ENCODE results near the gene CTNND2.

CTNND2 gene

DNA sequence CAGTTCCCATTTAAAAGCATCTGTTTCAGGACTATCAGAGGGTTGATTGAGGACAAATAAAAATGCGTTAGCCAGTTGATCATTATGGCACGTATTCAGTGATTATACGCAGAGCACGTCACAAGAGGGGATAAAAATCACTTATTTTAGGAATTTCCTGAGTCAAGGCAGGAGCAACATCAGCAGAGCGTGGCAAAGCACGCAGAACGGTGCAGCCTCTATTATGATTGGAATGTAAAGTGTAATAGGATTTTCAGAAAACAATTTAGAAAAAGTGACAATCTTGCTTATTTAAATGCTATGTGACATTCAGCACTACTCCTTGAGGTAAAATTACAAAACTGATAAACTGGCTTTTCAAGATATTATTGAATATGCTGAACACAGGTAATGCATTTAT lies 729.7 kb downstream of the CTNND2 start:
- DNase-seq (ENCODE audit: low read depth): no peak
- H3K4me3 ChIP-seq (ENCODE audit: low read depth, low read length): no peak overlapping the region
- TF ChIP-seq, protein P1, sequence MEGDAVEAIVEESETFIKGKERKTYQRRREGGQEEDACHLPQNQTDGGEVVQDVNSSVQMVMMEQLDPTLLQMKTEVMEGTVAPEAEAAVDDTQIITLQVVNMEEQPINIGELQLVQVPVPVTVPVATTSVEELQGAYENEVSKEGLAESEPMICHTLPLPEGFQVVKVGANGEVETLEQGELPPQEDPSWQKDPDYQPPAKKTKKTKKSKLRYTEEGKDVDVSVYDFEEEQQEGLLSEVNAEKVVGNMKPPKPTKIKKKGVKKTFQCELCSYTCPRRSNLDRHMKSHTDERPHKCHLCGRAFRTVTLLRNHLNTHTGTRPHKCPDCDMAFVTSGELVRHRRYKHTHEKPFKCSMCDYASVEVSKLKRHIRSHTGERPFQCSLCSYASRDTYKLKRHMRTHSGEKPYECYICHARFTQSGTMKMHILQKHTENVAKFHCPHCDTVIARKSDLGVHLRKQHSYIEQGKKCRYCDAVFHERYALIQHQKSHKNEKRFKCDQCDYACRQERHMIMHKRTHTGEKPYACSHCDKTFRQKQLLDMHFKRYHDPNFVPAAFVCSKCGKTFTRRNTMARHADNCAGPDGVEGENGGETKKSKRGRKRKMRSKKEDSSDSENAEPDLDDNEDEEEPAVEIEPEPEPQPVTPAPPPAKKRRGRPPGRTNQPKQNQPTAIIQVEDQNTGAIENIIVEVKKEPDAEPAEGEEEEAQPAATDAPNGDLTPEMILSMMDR (IDR thresholded peaks at IDR 0.05; ENCODE audit: low read depth, low read length, missing control alignments): no peak

- TF ChIP-seq, protein P1 (IDR thresholded peaks at IDR 0.05; ENCODE audit: low read depth, low read length, missing control alignments): no peak
- no peak overlapping the region for H3K4me3 ChIP-seq (ENCODE audit: low read depth, low read length)
- DNase-seq (ENCODE audit: low read depth): no peak
Measured at GRCh38 chr5:11172484-11172883, 731.8 kb downstream of the CTNND2 start.

DNA sequence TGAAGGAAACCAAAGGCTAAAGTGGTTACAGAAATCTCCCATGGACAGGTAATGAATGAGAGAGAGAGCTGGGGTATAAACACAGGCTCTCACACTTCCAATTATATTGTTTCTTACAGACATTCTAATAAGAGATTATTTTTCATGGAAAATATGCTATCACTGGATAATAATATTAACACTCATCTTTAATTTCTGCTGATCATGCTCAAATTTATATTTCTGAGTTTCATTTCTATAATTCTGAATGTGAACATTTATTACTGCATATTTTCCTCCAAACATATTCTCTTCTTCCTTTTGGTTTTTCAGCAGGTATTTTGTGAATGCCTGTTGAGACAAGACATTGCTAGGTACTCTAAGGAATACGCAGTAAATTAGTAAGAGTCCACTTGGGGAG lies 733.0 kb downstream of the CTNND2 start:
- TF ChIP-seq, protein P1 (IDR thresholded peaks at IDR 0.05; ENCODE audit: low read depth, low read length, missing control alignments): no peak
- no peak for DNase-seq (ENCODE audit: low read depth)
- no peak overlapping the region for H3K4me3 ChIP-seq (ENCODE audit: low read depth, low read length)

DNA sequence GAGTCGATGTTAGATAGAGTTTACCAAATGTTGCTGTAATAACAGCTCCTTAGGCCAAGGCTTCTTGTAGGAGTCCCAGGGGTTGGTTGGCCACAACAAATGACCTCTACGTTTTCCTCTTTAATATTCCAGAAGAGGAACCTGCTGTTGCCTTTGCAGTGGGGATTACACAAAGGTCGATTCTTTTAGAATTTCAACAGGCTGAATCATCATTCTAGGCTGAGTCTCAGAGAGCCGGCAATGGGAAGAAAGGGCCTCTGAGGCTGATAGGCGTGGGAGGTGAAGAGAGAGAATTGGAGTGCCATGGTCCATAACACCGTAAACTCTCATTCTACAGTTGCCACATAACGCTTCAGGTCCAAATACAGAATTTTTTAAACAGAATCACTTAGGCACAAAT lies 737.3 kb downstream of the CTNND2 start:
- no peak overlapping the region for H3K4me3 ChIP-seq (ENCODE audit: low read depth, low read length)
- DNase-seq (ENCODE audit: low read depth): no peak
- TF ChIP-seq, protein P1 (IDR thresholded peaks at IDR 0.05; ENCODE audit: low read depth, low read length, missing control alignments): no peak

GRCh38 chr5:11164531-11165294 lies 739.5 kb downstream of the CTNND2 start:
- TF ChIP-seq, protein P1 (IDR thresholded peaks at IDR 0.05; ENCODE audit: low read depth, low read length, missing control alignments): no peak
- no peak for DNase-seq (ENCODE audit: low read depth)

DNA sequence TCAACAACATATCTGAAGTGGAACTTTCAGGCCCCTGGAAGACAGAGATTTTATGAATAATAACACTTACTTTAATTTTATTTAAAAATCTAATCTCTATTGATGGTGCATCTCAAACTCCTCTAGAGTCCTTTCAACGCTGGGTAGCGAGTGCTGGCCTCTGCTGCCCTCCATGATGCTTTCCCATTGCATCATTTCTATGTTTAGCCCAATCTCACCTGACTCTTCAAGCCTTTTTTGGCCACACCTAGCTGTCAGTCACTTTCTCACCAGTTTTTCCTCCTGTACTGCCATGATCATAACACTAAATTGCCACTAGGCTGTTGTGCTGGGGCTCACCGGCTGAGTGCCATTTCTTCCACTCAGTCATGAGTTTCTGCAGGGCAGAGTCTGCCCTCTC lies 747.1 kb downstream of the CTNND2 start:
- no peak for DNase-seq (ENCODE audit: low read depth)
- no peak overlapping the region for H3K4me3 ChIP-seq (ENCODE audit: low read depth, low read length)
- TF ChIP-seq, protein P1 (IDR thresholded peaks at IDR 0.05; ENCODE audit: low read depth, low read length, missing control alignments): no peak

More at GRCh38 chr5:11164531-11165294, 739.5 kb downstream of the CTNND2 start:
- H3K4me3 ChIP-seq (ENCODE audit: low read depth, low read length): no peak overlapping the region

Measured in GM12864 (cell line).